ENCODE data around the gene HDAC4. TPM values are rescaled to one million over a fixed set of nuclear protein-coding genes. Genes with fewer than 3 reads are reported as not detected.

Gene HDAC4
- total and polyA plus RNA-seq, 2 donors (not counting 1 experiment from before 2014, with no cell fraction given): 13.5 to 46.0 TPM

DNA sequence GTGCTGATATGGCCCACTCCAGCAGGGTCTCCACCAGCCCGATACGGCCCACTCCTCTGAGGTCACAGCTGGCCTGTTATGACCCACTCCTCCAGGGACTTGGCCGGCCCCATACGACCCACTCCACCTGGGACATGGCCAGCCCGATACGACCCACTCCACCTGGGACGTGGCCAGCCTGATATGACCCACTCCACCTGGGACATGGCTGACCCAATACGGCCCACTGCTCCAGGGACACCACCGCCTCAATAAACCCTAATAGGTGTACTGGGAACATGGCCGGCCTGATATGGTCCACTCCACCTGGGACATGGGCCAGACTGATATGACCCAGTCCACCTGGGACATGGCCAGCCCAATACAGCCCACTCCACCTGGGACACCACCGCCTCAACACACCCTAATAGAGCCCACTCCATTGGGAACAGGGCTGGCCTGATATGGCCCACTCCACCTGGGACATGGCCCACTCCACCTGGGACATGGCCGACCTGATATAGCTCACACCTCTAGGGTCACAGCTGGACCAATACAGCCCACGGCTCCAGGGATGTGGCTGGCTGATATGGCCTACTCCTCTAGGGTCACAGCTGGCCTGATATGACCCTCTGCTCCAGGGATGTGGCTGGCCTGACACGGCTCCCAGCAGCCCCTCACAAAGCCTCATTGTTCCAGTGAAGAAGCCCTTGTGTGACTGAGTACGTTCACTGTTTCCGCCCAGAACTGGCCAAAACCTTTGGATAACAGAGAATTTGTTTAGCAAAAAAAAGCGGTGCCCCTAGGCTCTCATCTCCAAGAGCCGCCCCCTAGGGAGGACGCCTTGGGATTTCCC lies 245.6 kb downstream of the HDAC4 start:
- H3K27ac Mint-ChIP-seq: no peak overlapping the region
- ATAC-seq (ENCODE audit: low read depth): no peak
- Histone ChIP-seq H3K36me3 (replicated peaks in 1 of 2; ENCODE audit: control extremely low read depth in 1 of 2, control insufficient read depth in 1 of 2, extremely low read depth in 1 of 2, insufficient read depth in 2 of 2, low read length in 1 of 2) (peaks cover 0 to 26% of the 10 kb centered on the region in 2 experiments), H3K27ac (ENCODE audit: low read length in 2 of 2) (no peak overlapping the region), H3K9ac (ENCODE audit: low read length) (no peak overlapping the region), H3K4me2 (replicated peaks; ENCODE audit: low read depth, low read length, poor library complexity, severe bottlenecking) (no peak overlapping the region), H4K20me1 (ENCODE audit: control insufficient read depth, insufficient read depth, low read length, poor library complexity, severe bottlenecking) (no peaks in the 10 kb centered on the region), H3K27me3 (replicated peaks in 1 of 4; ENCODE audit: control extremely low read depth in 1 of 4, control insufficient read depth in 3 of 4, insufficient read depth in 4 of 4, low read length in 3 of 4) (no peaks in the 10 kb centered on the region), H3K79me2 (ENCODE audit: control insufficient read depth, insufficient read depth, low read length) (no peaks in the 10 kb centered on the region), H3K9me3 (ENCODE audit: control extremely low read depth in 1 of 3, control insufficient read depth in 2 of 3, insufficient read depth in 1 of 3, low read length in 2 of 3) (peaks cover 0 to 18% (median 12%) of the 10 kb centered on the region in 3 donors), H2AFZ (ENCODE audit: insufficient read depth, low read depth, low read length, poor library complexity, severe bottlenecking) (no peak overlapping the region), H3K4me1 (ENCODE audit: control insufficient read depth in 2 of 2, insufficient read depth in 2 of 2, low read length in 2 of 2) (peaks cover 6 to 13% of the 10 kb centered on the region in 2 donors), H3K4me3 (ENCODE audit: control extremely low read depth in 1 of 5, extremely low read depth in 1 of 5, insufficient read depth in 1 of 5, low read depth in 2 of 5, low read length in 4 of 5) (no peak overlapping the region)
- ChIA-PET POLR2A (no interaction called here), CTCF (no interaction called here)
- peaks cover 12% of the 10 kb centered on the region for H3K4me1 Mint-ChIP-seq
- DNase-seq: no peak
- H3K9me3 Mint-ChIP-seq (ENCODE audit: insufficient read depth): peaks cover 4% of the 10 kb centered on the region
- TF ChIP-seq, protein P1, sequence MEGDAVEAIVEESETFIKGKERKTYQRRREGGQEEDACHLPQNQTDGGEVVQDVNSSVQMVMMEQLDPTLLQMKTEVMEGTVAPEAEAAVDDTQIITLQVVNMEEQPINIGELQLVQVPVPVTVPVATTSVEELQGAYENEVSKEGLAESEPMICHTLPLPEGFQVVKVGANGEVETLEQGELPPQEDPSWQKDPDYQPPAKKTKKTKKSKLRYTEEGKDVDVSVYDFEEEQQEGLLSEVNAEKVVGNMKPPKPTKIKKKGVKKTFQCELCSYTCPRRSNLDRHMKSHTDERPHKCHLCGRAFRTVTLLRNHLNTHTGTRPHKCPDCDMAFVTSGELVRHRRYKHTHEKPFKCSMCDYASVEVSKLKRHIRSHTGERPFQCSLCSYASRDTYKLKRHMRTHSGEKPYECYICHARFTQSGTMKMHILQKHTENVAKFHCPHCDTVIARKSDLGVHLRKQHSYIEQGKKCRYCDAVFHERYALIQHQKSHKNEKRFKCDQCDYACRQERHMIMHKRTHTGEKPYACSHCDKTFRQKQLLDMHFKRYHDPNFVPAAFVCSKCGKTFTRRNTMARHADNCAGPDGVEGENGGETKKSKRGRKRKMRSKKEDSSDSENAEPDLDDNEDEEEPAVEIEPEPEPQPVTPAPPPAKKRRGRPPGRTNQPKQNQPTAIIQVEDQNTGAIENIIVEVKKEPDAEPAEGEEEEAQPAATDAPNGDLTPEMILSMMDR (IDR thresholded peaks at IDR 0.05): no peak
- no peak for TF ChIP-seq EZH2 (IDR thresholded peaks at IDR 0.05; ENCODE audit: borderline replicate concordance, insufficient read depth, low read depth, low read length, poor library complexity, severe bottlenecking)
- WGBS (ENCODE audit: insufficient coverage): 89% methylated on average over 16 of the region's 19 CpGs
- no peaks in the 10 kb centered on the region for H3K27me3 Mint-ChIP-seq
- intact Hi-C loops (cut with micrococcal nuclease): no loop called here
- no peak overlapping the region for H3K4me3 Mint-ChIP-seq
